GM12878 (cell line): ENCODE data around the gene NUB1. TPM values are rescaled to one million over a fixed set of nuclear protein-coding genes. Genes with fewer than 3 reads are reported as not detected.

Source experiments
- ATAC-seq: fragments of 200-7000 bp; cut with Tn5 transposase; 3 replicates; pipeline ENCODE4 v1.9.1; 2020; ENCODE audit warnings: mild to moderate bottlenecking, moderate library complexity
- BruUV-seq: library from RNA; stranded (reverse); fragments of 400-500 nt; replicated peaks from 2 replicates; lab custom pipeline; 2021; lab: Mats Ljungman, UMichigan
- CTCF ChIA-PET: fragments of 300-600 bp; sonication (Branson Sonifier 250); formaldehyde crosslinking; extraction: SDS; loops from one replicate; lab custom pipeline; 2021; ENCODE audit warnings: inconsistent platforms; lab: Yijun Ruan, JAX
- POLR2A ChIA-PET: fragments of 350-600 bp; formaldehyde crosslinking; extraction: SDS; loops from one replicate; lab custom pipeline; 2021; ENCODE audit warnings: inconsistent platforms; lab: Charles Lee
- RAD21 ChIA-PET: fragments of 300-600 bp; sonication (Branson Sonifier 250); formaldehyde crosslinking; loops from one replicate; lab custom pipeline; 2023; ENCODE audit warnings: antibody characterized with exemption; ENCODE audit not compliant: unreplicated experiment; lab: Charles Lee
- SMC1A ChIA-PET: fragments of 300-600 bp; sonication (Branson Sonifier 250); formaldehyde crosslinking; loops from one replicate; lab custom pipeline; 2023; ENCODE audit not compliant: unreplicated experiment, uncharacterized antibody; lab: Charles Lee
- DNase-seq: peaks from one replicate; pipeline ENCODE4 v3.0.0-alpha.2; 2011; ENCODE audit warnings: low read depth, low spot score
- FAIRE-seq: peaks from 3 replicates; lab custom pipeline; 2011; peaks lifted over from hg19 to GRCh38; lab: Jason Lieb, UNC
- H2AFZ ChIP-seq: 2 replicates; pipeline ENCODE4 v1.6.0; 2011; ENCODE audit warnings: low read depth, low read length, control low read depth; ENCODE audit not compliant: control insufficient read depth
- H3K27ac ChIP-seq: 2 replicates; pipeline ENCODE4 v1.5.1; 2011; ENCODE audit warnings: control low read depth; ENCODE audit not compliant: control insufficient read depth, insufficient read depth
- H3K27me3 ChIP-seq, 2 experiments: replicated peaks in 1 of 2; 2 replicates each; pipeline versions ENCODE4 v1.6.0 to v1.6.1; 2011; ENCODE audit warnings: low read length in 1 of 2; ENCODE audit not compliant: control insufficient read depth in 2 of 2, insufficient read depth in 2 of 2
- H3K36me3 ChIP-seq, 2 experiments: 2 replicates each; pipeline ENCODE4 v1.5.1; 2011; ENCODE audit warnings: low read length in 1 of 2; ENCODE audit not compliant: control insufficient read depth in 2 of 2, insufficient read depth in 2 of 2
- H3K4me1 ChIP-seq: 2 replicates; pipeline ENCODE4 v1.6.1; 2011; ENCODE audit warnings: mild to moderate bottlenecking, low read length, moderate library complexity, mixed read lengths; ENCODE audit not compliant: control insufficient read depth, insufficient read depth
- H3K4me2 ChIP-seq: 2 replicates; pipeline ENCODE4 v1.6.0; 2011; ENCODE audit warnings: control low read depth; ENCODE audit not compliant: control insufficient read depth, insufficient read depth
- H3K4me3 ChIP-seq: fragments of 200-600 bp; sonication (generic); 2 replicates; pipeline ENCODE4 v1.5.1; 2016
- H3K79me2 ChIP-seq: 2 replicates; pipeline ENCODE4 v1.6.0; 2011; ENCODE audit warnings: low read length; ENCODE audit not compliant: control insufficient read depth, insufficient read depth
- H3K9ac ChIP-seq: 2 replicates; pipeline ENCODE4 v1.8.0; 2011; ENCODE audit warnings: low read length, control low read depth, mixed read lengths; ENCODE audit not compliant: control insufficient read depth, insufficient read depth
- H3K9me3 ChIP-seq: replicated peaks from 3 replicates; pipeline ENCODE4 v1.5.1; 2011; ENCODE audit warnings: mild to moderate bottlenecking, low read length; ENCODE audit not compliant: control insufficient read depth, insufficient read depth
- H4K20me1 ChIP-seq: 2 replicates; pipeline ENCODE4 v1.6.0; 2011; ENCODE audit not compliant: control insufficient read depth, insufficient read depth
- CUX1 ChIP-seq: IDR thresholded peaks from 2 replicates; pipeline ENCODE4 v1.6.1; 2012; ENCODE audit warnings: improper control_type of control experiment, low read depth, low read length; ENCODE audit not compliant: insufficient replicate concordance
- RAD51 ChIP-seq: fragments of 450-650 bp; IDR thresholded peaks from 2 replicates; pipeline ENCODE4 v1.6.1; 2016; ENCODE audit warnings: moderate library complexity, mild to moderate bottlenecking, inconsistent platforms
- WGBS: methylation state at CpG from one replicate; pipeline ENCODE4 v1.1.6; 2016; ENCODE audit warnings: low lambda C conversion rate; ENCODE audit not compliant: insufficient replicate concordance, insufficient coverage; ENCODE audit errors: missing lambda C conversion rate; 5-methylcytosine and 5-hydroxymethylcytosine counted together
- in situ Hi-C: fragments of 300-500 bp; cut with MboI; formaldehyde crosslinking; loops from 9 replicates; pipeline ENCODE4 v1.14.3; 2018; ENCODE audit warnings: mixed read lengths
- intact Hi-C: fragments of 100-400 bp; cut with micrococcal nuclease; formaldehyde crosslinking; loops from one replicate; pipeline ENCODE4 v1.14.2; 2022; ENCODE audit not compliant: unreplicated experiment
- polyA plus RNA-seq, 11 experiments: library from polyadenylated mRNA; depleted of rRNA in 4 of 11; unstranded in 6 of 11; stranded (reverse) in 5 of 11; fragments of >200 nt; fragmentation: Nextera tagmentation in 4 of 11; fragmentation: Illumina TruSeq in 1 of 11; extraction: Ambion mirVana in 4 of 11; extraction: Trizol in 1 of 11; gene quantifications; 1 replicate in 1 of 11; 2 replicates in 10 of 11; pipeline versions ENCODE4 v1.2.1 to v1.2.3, GENCODE V29; 2011 to 2016; ENCODE audit warnings: inconsistent platforms in 2 of 11, missing spikeins in 2 of 11, low read depth in 1 of 11
- total RNA-seq, 4 experiments: library from RNA; depleted of rRNA in 3 of 4; stranded (reverse); fragments of >200 nt in 3 of 4; fragmentation: Illumina TruSeq in 1 of 4; extraction: Trizol in 1 of 4; gene quantifications; 2 replicates each; pipeline versions ENCODE4 v1.2.1 to v1.2.3, GENCODE V29; 2013 to 2021

The NUB1 gene
- total and polyA plus RNA-seq, 10 of the 15 experiments (the other 5 are each of a cell fraction or from before 2014, with no cell fraction given), result 24.1 to 102 (median 49.0) TPM

GRCh38 chr7:151327022-151327421 lies 14.6 kb upstream of the NUB1 start:
- SMC1A ChIA-PET, result interaction anchor here (1.3 to 1.4 kb wide), 4 partner anchors 8 to 24 kb away, joined by 3 to 9 read pairs (median 3); no protein-coding TSS in a partner anchor
- H3K9ac ChIP-seq, result no peak overlapping the region
- H3K27ac ChIP-seq, result no peak overlapping the region
- H3K79me2 ChIP-seq, result no peaks in the 10 kb centered on the region
- intact Hi-C loops (no loop called here), in situ Hi-C loops (no loop called here)
- H3K4me1 ChIP-seq, result no peaks in the 10 kb centered on the region
- no peak overlapping the region for H2AFZ ChIP-seq
- DNase-seq (no peak), ATAC-seq (no peak), FAIRE-seq (no peak)
- TF ChIP-seq CUX1 (no peak), RAD51 (no peak)
- H4K20me1 ChIP-seq, result no peaks in the 10 kb centered on the region
- no peaks in the 10 kb centered on the region; the same call in 2 of the 3 replicates for H3K9me3 ChIP-seq
- WGBS, result 75% methylated on average over 2 of the region's 2 CpGs
- no peaks in the 10 kb centered on the region for H3K27me3 ChIP-seq
- POLR2A ChIA-PET, result no interaction called here
- no peaks in the 10 kb centered on the region for H3K36me3 ChIP-seq
- CTCF ChIA-PET, result interaction anchor here (0.9 to 2.2 kb wide), 4 partner anchors 8 to 390 kb away, joined by 3 to 12 read pairs (median 5); no protein-coding TSS in a partner anchor
- BruUV-seq, result no TSS peak
- RAD21 ChIA-PET, result no interaction called here
- H3K4me3 ChIP-seq, result no peak overlapping the region
- H3K4me2 ChIP-seq, result no peak overlapping the region
